ENCODE measurements around the gene TEX47. TPM values are rescaled to one million over a fixed set of nuclear protein-coding genes. Genes with fewer than 3 reads are reported as not detected.

Gene TEX47
- total RNA-seq (2021) (not detected in 3 replicates), Bru-seq, nascent RNA (not detected)
- long read RNA-seq, experiment 1: 0 reads
- long read RNA-seq, experiment 2: 0 reads
- long read RNA-seq, experiment 3: 0 reads

GRCh38 chr7:88795553-88795952, at the start of gene TEX47:
Gene TEX47, minus strand, starts transcription at chr7:88795737. Its CDS starts 795 bp downstream, at chr7:88794942.
- no peak for DNase-seq (ENCODE audit: low spot score)
- POLR2A ChIA-PET: no interaction called here

DNA sequence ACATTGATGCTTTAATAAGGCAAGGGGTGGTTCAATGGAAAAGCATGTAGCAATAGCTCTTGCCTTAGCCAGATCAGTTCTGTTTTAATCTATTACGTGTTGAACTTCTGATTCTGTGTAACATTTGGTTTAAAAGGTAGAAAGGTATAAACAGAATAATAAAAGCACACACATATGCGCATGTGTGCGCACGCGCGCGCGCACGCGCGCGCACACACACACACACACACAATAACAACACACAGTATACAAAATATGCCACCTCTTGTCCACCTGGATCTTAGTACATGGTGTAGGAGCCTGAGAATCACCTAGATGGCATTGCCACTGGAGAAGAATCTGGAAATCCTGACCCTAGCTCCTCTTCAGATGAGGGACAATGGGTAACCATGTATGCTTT, 49.6 kb upstream of the TEX47 start:
- no peaks in the 10 kb centered on the region for H3K4me1 Mint-ChIP-seq
- CTCF ChIA-PET: no interaction called here
- ATAC-seq (no peak), DNase-seq (ENCODE audit: low spot score) (no peak)
- POLR2A ChIA-PET: no interaction called here
- no peaks in the 10 kb centered on the region for H3K27me3 Mint-ChIP-seq (ENCODE audit: low read depth)
- TF ChIP-seq TCF7 (CRISPR knock-in tag; IDR thresholded peaks at IDR 0.05; ENCODE audit: low read depth): no peak
- no peak for TF ChIP-seq FOXP4 (CRISPR knock-in tag; IDR thresholded peaks at IDR 0.05)
- no peak for TF ChIP-seq NR3C1 (CRISPR knock-in tag; conservative IDR thresholded peaks at IDR 0.05; ENCODE audit: low read depth)
- no peak for TF ChIP-seq IRF2 (CRISPR knock-in tag; IDR thresholded peaks at IDR 0.05; ENCODE audit: borderline replicate concordance, low read depth)
- TF ChIP-seq STAT6 (CRISPR knock-in tag; conservative IDR thresholded peaks at IDR 0.05; ENCODE audit: low read depth): no peak
- no peak for TF ChIP-seq SMAD3 (CRISPR knock-in tag; IDR thresholded peaks at IDR 0.05; ENCODE audit: borderline replicate concordance)
- no peak for TF ChIP-seq ZNF232 (CRISPR knock-in tag; IDR thresholded peaks at IDR 0.05)
- TF ChIP-seq ZNF425 (CRISPR knock-in tag; conservative IDR thresholded peaks at IDR 0.05): no peak
- TF ChIP-seq EMX1 (CRISPR knock-in tag; IDR thresholded peaks at IDR 0.05): no peak
- TF ChIP-seq RORB (CRISPR knock-in tag; IDR thresholded peaks at IDR 0.05): no peak
- peaks cover 1% of the 10 kb centered on the region for H3K9me3 Mint-ChIP-seq
- H3K4me3 Mint-ChIP-seq: no peak overlapping the region
- H3K36me3 Mint-ChIP-seq: peaks cover 1% of the 10 kb centered on the region; the same call in 1 of the 2 replicates
- no peak overlapping the region for H3K27ac Mint-ChIP-seq

More at GRCh38 chr7:88795553-88795952, at the start of gene TEX47:
- no peak within 1 kb of the TSS for H3K4me3 Mint-ChIP-seq
- no peaks in the 10 kb centered on the region for H3K9me3 Mint-ChIP-seq
- H3K27me3 Mint-ChIP-seq (ENCODE audit: low read depth): no peaks in the 10 kb centered on the region
- H3K36me3 Mint-ChIP-seq: no peaks in the 10 kb centered on the region
- CTCF ChIA-PET: no interaction called here
- no peak for ATAC-seq
- H3K4me1 Mint-ChIP-seq: 0 out of 2 replicates have a peak, but pooled peaks cover 4% of the 10 kb centered on the region
- TF ChIP-seq ELF4 (CRISPR knock-in tag; IDR thresholded peaks at IDR 0.05; ENCODE audit: low read depth) (no peak), NR2C2 (CRISPR knock-in tag; IDR thresholded peaks at IDR 0.05) (no peak), ZNF416 (CRISPR knock-in tag; IDR thresholded peaks at IDR 0.05) (no peak), ZNF671 (CRISPR knock-in tag; IDR thresholded peaks at IDR 0.05) (no peak), KAT7 (CRISPR knock-in tag; IDR thresholded peaks at IDR 0.05; ENCODE audit: borderline replicate concordance) (no peak)
- TF ChIP-seq, protein P1, sequence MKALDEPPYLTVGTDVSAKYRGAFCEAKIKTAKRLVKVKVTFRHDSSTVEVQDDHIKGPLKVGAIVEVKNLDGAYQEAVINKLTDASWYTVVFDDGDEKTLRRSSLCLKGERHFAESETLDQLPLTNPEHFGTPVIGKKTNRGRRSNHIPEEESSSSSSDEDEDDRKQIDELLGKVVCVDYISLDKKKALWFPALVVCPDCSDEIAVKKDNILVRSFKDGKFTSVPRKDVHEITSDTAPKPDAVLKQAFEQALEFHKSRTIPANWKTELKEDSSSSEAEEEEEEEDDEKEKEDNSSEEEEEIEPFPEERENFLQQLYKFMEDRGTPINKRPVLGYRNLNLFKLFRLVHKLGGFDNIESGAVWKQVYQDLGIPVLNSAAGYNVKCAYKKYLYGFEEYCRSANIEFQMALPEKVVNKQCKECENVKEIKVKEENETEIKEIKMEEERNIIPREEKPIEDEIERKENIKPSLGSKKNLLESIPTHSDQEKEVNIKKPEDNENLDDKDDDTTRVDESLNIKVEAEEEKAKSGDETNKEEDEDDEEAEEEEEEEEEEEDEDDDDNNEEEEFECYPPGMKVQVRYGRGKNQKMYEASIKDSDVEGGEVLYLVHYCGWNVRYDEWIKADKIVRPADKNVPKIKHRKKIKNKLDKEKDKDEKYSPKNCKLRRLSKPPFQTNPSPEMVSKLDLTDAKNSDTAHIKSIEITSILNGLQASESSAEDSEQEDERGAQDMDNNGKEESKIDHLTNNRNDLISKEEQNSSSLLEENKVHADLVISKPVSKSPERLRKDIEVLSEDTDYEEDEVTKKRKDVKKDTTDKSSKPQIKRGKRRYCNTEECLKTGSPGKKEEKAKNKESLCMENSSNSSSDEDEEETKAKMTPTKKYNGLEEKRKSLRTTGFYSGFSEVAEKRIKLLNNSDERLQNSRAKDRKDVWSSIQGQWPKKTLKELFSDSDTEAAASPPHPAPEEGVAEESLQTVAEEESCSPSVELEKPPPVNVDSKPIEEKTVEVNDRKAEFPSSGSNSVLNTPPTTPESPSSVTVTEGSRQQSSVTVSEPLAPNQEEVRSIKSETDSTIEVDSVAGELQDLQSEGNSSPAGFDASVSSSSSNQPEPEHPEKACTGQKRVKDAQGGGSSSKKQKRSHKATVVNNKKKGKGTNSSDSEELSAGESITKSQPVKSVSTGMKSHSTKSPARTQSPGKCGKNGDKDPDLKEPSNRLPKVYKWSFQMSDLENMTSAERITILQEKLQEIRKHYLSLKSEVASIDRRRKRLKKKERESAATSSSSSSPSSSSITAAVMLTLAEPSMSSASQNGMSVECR (CRISPR knock-in tag; IDR thresholded peaks at IDR 0.05; ENCODE audit: borderline replicate concordance): no peak
- no peak within 1 kb of the TSS for H3K27ac Mint-ChIP-seq

Data from WTC11 (cell line).